GM19043 (cell line): ENCODE results near the gene SEPTIN5.
"Not testable (repeated sequence)": the region's sequence is repeated elsewhere in the genome, so short reads cannot be mapped to it uniquely, and the experiment has no call there.

Experiments
- ATAC-seq: cut with Tn5 transposase; IDR thresholded peaks from one replicate; pipeline ENCODE4 v1.9.1; 2021; ENCODE audit warnings: low read depth; ENCODE audit not compliant: unreplicated experiment

The SEPTIN5 gene

GRCh38 chr22:19719050-19719482 lies 4.8 kb downstream of the SEPTIN5 start:
- ATAC-seq = no peak

GRCh38 chr22:19719488-19720021 lies 5.3 kb downstream of the SEPTIN5 start:
- ATAC-seq = no peak

- ATAC-seq = no peak
Observed at GRCh38 chr22:19720150-19720827, 6.0 kb downstream of the SEPTIN5 start.

GRCh38 chr22:19720999-19721329 lies 6.7 kb downstream of the SEPTIN5 start:
- no peak for ATAC-seq

GRCh38 chr22:19721330-19722177 lies 7.3 kb downstream of the SEPTIN5 start:
- ATAC-seq = no peak

- ATAC-seq = no peak
Observed at GRCh38 chr22:19722178-19722981, 8.1 kb downstream of the SEPTIN5 start.

- no peak for ATAC-seq
Observed at GRCh38 chr22:19722982-19723231, 8.6 kb downstream of the SEPTIN5 start.

GRCh38 chr22:19723232-19723982 lies 9.1 kb downstream of the SEPTIN5 start, which contains the start of gene GP1BB:
Gene GP1BB, plus strand, starts transcription at chr22:19723539. Its CDS starts 31 bp downstream, at chr22:19723570.
- ATAC-seq = no peak

GRCh38 chr22:19723983-19724827 lies 9.9 kb downstream of the SEPTIN5 start:
- no peak for ATAC-seq

- ATAC-seq = no peak
Observed at GRCh38 chr22:19724927-19725661, 10.8 kb downstream of the SEPTIN5 start.

GRCh38 chr22:19726064-19726788 lies 11.9 kb downstream of the SEPTIN5 start:
- ATAC-seq = not testable (repeated sequence)

GRCh38 chr22:19727310-19728150 lies 13.2 kb downstream of the SEPTIN5 start:
- no peak for ATAC-seq

- ATAC-seq = no peak
Observed at GRCh38 chr22:19728271-19728670, 14.0 kb downstream of the SEPTIN5 start.

GRCh38 chr22:19728836-19729235 lies 14.5 kb downstream of the SEPTIN5 start:
- ATAC-seq = no peak

GRCh38 chr22:19729507-19729906 lies 15.2 kb downstream of the SEPTIN5 start:
- no peak for ATAC-seq

GRCh38 chr22:19730198-19730597 lies 15.9 kb downstream of the SEPTIN5 start:
- no peak for ATAC-seq

- no peak for ATAC-seq
Observed at GRCh38 chr22:19730655-19731360, 16.5 kb downstream of the SEPTIN5 start.
